ENCODE measurements around the gene MYLK.
A peak's percentile ranks its signal among the peaks of the same experiment; 100 is the strongest.
"Not testable (repeated sequence)": the region's sequence is repeated elsewhere in the genome, so short reads cannot be mapped to it uniquely, and the experiment has no call there.

MYLK gene

GRCh38 chr3:123750659-123751420, 133.3 kb downstream of the MYLK start:
- peak; percentile 82 to 83 for DNase-seq (ENCODE audit: low read depth in 2 of 2)

GRCh38 chr3:123750209-123750608, 133.9 kb downstream of the MYLK start:
- DNase-seq (ENCODE audit: low read depth in 2 of 2): no peak

GRCh38 chr3:123749711-123750110, 134.4 kb downstream of the MYLK start:
- DNase-seq (ENCODE audit: low read depth in 2 of 2): peak; percentile 78 to 82

GRCh38 chr3:123745184-123745855, 138.8 kb downstream of the MYLK start:
- no peak for DNase-seq (ENCODE audit: low read depth in 2 of 2)

GRCh38 chr3:123744064-123744463, 140.1 kb downstream of the MYLK start:
- DNase-seq (ENCODE audit: low read depth in 2 of 2): no peak

- no peak for DNase-seq (ENCODE audit: low read depth in 2 of 2)
These were observed 141.0 kb downstream of the MYLK start for GRCh38 chr3:123743121-123743520.

- DNase-seq (ENCODE audit: low read depth in 2 of 2): no peak
These were observed 143.1 kb downstream of the MYLK start for GRCh38 chr3:123741041-123741511.

GRCh38 chr3:123740391-123740822, 143.7 kb downstream of the MYLK start:
- DNase-seq (ENCODE audit: low read depth in 2 of 2): no peak

GRCh38 chr3:123739754-123740153, 144.4 kb downstream of the MYLK start:
- no peak for DNase-seq (ENCODE audit: low read depth in 2 of 2)

GRCh38 chr3:123739106-123739505, 145.0 kb downstream of the MYLK start:
- DNase-seq (ENCODE audit: low read depth in 2 of 2): no peak

GRCh38 chr3:123738522-123738921, 145.6 kb downstream of the MYLK start:
- not testable (repeated sequence) for DNase-seq (ENCODE audit: low read depth in 2 of 2)

GRCh38 chr3:123737168-123737567, 147.0 kb downstream of the MYLK start:
- DNase-seq (ENCODE audit: low read depth in 2 of 2): no peak

GRCh38 chr3:123735456-123735855, 148.7 kb downstream of the MYLK start:
- no peak for DNase-seq (ENCODE audit: low read depth in 2 of 2)

GRCh38 chr3:123734527-123734902, 149.6 kb downstream of the MYLK start:
- no peak for DNase-seq (ENCODE audit: low read depth in 2 of 2)

GRCh38 chr3:123733805-123734526, 150.2 kb downstream of the MYLK start:
- DNase-seq (ENCODE audit: low read depth in 2 of 2): peak; percentile 72 to 76

GRCh38 chr3:123733341-123733740, 150.8 kb downstream of the MYLK start:
- no peak for DNase-seq (ENCODE audit: low read depth in 2 of 2)

- no peak for DNase-seq (ENCODE audit: low read depth in 2 of 2)
These were observed 151.7 kb downstream of the MYLK start for GRCh38 chr3:123732447-123732846.

- no peak for DNase-seq (ENCODE audit: low read depth in 2 of 2)
These were observed 153.3 kb downstream of the MYLK start for GRCh38 chr3:123730829-123731228.

- DNase-seq (ENCODE audit: low read depth in 2 of 2): no peak
These were observed 155.1 kb downstream of the MYLK start for GRCh38 chr3:123728991-123729390.

GRCh38 chr3:123728014-123728413, 156.1 kb downstream of the MYLK start:
- no peak for DNase-seq (ENCODE audit: low read depth in 2 of 2)

GRCh38 chr3:123725652-123726400, 158.3 kb downstream of the MYLK start:
- DNase-seq (ENCODE audit: low read depth in 2 of 2): no peak

- DNase-seq (ENCODE audit: low read depth in 2 of 2): no peak
These were observed 159.8 kb downstream of the MYLK start for GRCh38 chr3:123724306-123724705.
